ENCODE results near the gene TMEM150B.
"Not testable (repeated sequence)": the region's sequence is repeated elsewhere in the genome, so short reads cannot be mapped to it uniquely, and the experiment has no call there.

DNA sequence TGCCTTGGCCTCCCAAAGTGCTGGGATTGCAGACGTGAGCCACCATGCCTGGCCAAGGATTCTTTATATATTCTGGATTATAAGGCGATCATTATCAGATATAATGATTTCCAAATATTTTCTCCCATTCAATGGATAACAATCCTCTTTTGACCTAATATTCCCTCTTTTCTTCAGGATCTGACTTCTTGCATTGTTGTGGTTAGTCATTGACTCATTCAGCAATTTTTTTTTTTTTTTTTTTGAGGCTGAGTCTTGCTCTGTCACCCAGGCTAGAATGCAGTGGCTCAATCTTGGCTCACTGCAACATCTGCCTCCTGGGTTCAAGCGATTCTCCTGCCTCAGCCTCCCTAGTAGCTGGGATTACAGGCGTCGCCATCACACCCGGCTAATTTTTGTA, 4.7 kb upstream of the TMEM150B start:
- TF ChIP-seq, protein P1, sequence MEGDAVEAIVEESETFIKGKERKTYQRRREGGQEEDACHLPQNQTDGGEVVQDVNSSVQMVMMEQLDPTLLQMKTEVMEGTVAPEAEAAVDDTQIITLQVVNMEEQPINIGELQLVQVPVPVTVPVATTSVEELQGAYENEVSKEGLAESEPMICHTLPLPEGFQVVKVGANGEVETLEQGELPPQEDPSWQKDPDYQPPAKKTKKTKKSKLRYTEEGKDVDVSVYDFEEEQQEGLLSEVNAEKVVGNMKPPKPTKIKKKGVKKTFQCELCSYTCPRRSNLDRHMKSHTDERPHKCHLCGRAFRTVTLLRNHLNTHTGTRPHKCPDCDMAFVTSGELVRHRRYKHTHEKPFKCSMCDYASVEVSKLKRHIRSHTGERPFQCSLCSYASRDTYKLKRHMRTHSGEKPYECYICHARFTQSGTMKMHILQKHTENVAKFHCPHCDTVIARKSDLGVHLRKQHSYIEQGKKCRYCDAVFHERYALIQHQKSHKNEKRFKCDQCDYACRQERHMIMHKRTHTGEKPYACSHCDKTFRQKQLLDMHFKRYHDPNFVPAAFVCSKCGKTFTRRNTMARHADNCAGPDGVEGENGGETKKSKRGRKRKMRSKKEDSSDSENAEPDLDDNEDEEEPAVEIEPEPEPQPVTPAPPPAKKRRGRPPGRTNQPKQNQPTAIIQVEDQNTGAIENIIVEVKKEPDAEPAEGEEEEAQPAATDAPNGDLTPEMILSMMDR (IDR thresholded peaks at IDR 0.05): not testable (repeated sequence)
- not testable (repeated sequence) for TF ChIP-seq EZH2 (IDR thresholded peaks at IDR 0.05; ENCODE audit: borderline replicate concordance, insufficient read depth, low read depth, low read length, poor library complexity, severe bottlenecking)
